HepG2 (cell line): ENCODE data around the gene TOM1L1. TPM values are rescaled to one million over a fixed set of nuclear protein-coding genes. Genes with fewer than 3 reads are reported as not detected.

Experiments used
- CREM ChIP-seq, 2 experiments: sonication (generic) in 1 of 2; formaldehyde crosslinking in 1 of 2; IDR thresholded peaks; 2 replicates each; pipeline versions ENCODE4 v1.4.0 to v1.6.1; 2016 to 2020; ENCODE audit warnings: antibody characterized with exemption in 1 of 2, mild to moderate bottlenecking in 1 of 2, missing genetic modification reagents in 1 of 2
- ESRRA ChIP-seq: sonication (generic); formaldehyde crosslinking; IDR thresholded peaks from 2 replicates; pipeline ENCODE4 v1.5.1; 2020; ENCODE audit warnings: mild to moderate bottlenecking, low read depth, missing genetic modification reagents
- ETV5 ChIP-seq: IDR thresholded peaks from 2 replicates; pipeline ENCODE4 v1.6.1; 2018; ENCODE audit warnings: missing biosample characterization, missing genetic modification reagents, inconsistent platforms, borderline replicate concordance
- FOXA1 ChIP-seq, 2 experiments: fragments of 450-650 bp in 1 of 2; sonication (generic) in 1 of 2; formaldehyde crosslinking in 1 of 2; IDR thresholded peaks; 2 replicates each; pipeline versions ENCODE4 v1.4.0 to v1.6.1; 2016 to 2020; ENCODE audit warnings: missing genetic modification reagents in 1 of 2
- FOXA3 ChIP-seq: IDR thresholded peaks from 2 replicates; pipeline ENCODE4 v1.6.1; 2016; ENCODE audit warnings: missing genetic modification reagents, missing compliant biosample characterization
- GZF1 ChIP-seq: sonication (generic); formaldehyde crosslinking; IDR thresholded peaks from 2 replicates; pipeline ENCODE4 v1.5.1; 2020; ENCODE audit warnings: mild to moderate bottlenecking, missing genetic modification reagents
- HMG20A ChIP-seq: IDR thresholded peaks from 2 replicates; pipeline ENCODE4 v1.6.1; 2016; ENCODE audit warnings: borderline replicate concordance
- HNRNPK ChIP-seq: fragments of 200-400 bp; formaldehyde crosslinking; IDR thresholded peaks from 2 replicates; pipeline ENCODE4 v1.6.1; 2018; ENCODE audit warnings: low read length, low read depth, moderate library complexity, mild to moderate bottlenecking; ENCODE audit not compliant: poor library complexity, severe bottlenecking
- MTF2 ChIP-seq: sonication (generic); formaldehyde crosslinking; IDR thresholded peaks from 2 replicates; pipeline ENCODE4 v1.5.0; 2020; ENCODE audit warnings: missing genetic modification reagents, borderline replicate concordance
- NFE2 ChIP-seq: sonication (generic); formaldehyde crosslinking; IDR thresholded peaks from 2 replicates; pipeline ENCODE4 v1.4.0; 2020; ENCODE audit warnings: missing genetic modification reagents
- PAWR ChIP-seq: sonication (generic); formaldehyde crosslinking; IDR thresholded peaks from 2 replicates; pipeline ENCODE4 v1.4.0; 2020; ENCODE audit warnings: missing genetic modification reagents, mild to moderate bottlenecking, borderline replicate concordance
- RARA ChIP-seq: IDR thresholded peaks from 2 replicates; pipeline ENCODE4 v1.6.1; 2016; ENCODE audit warnings: missing genetic modification reagents, missing compliant biosample characterization
- RCOR2 ChIP-seq: IDR thresholded peaks from 2 replicates; pipeline ENCODE4 v1.6.1; 2016; ENCODE audit warnings: missing biosample characterization, missing genetic modification reagents
- SALL1 ChIP-seq: sonication (generic); formaldehyde crosslinking; IDR thresholded peaks from 2 replicates; pipeline ENCODE4 v1.8.0; 2022; ENCODE audit warnings: mild to moderate bottlenecking, missing genetic modification reagents
- SOX13 ChIP-seq, 3 experiments: fragments of 450-650 bp in 1 of 3; sonication (generic) in 1 of 3; formaldehyde crosslinking in 1 of 3; IDR thresholded peaks in 2 of 3; conservative IDR thresholded peaks in 1 of 3; 2 replicates each; pipeline versions ENCODE4 v1.5.0 to v1.6.1; 2016 to 2020; ENCODE audit warnings: antibody characterized with exemption in 1 of 3, mild to moderate bottlenecking in 1 of 3, missing compliant biosample characterization in 1 of 3, missing genetic modification reagents in 1 of 3, moderate library complexity in 1 of 3
- YEATS4 ChIP-seq: sonication (generic); formaldehyde crosslinking; IDR thresholded peaks from 2 replicates; pipeline ENCODE4 v1.4.0; 2020; ENCODE audit warnings: missing genetic modification reagents, borderline replicate concordance
- ZBTB20 ChIP-seq: sonication (generic); formaldehyde crosslinking; IDR thresholded peaks from 2 replicates; pipeline ENCODE4 v1.8.1; 2023; ENCODE audit warnings: missing genetic modification reagents, low read depth, mild to moderate bottlenecking, borderline replicate concordance
- ZNF264 ChIP-seq: sonication (generic); formaldehyde crosslinking; IDR thresholded peaks from 2 replicates; pipeline ENCODE4 v1.4.0; 2020; ENCODE audit warnings: missing genetic modification reagents
- ZNF512B ChIP-seq: sonication (generic); formaldehyde crosslinking; IDR thresholded peaks from 2 replicates; pipeline ENCODE4 v1.5.1; 2020; ENCODE audit warnings: missing genetic modification reagents, mild to moderate bottlenecking, borderline replicate concordance
- ZNF570 ChIP-seq: sonication (generic); formaldehyde crosslinking; IDR thresholded peaks from 2 replicates; pipeline ENCODE4 v1.4.0; 2020; ENCODE audit warnings: mild to moderate bottlenecking, missing genetic modification reagents, borderline replicate concordance
- ZNF644 ChIP-seq: IDR thresholded peaks from 2 replicates; pipeline ENCODE4 v1.6.1; 2016; ENCODE audit warnings: low read depth
- ZNF672 ChIP-seq: sonication (generic); formaldehyde crosslinking; IDR thresholded peaks from 2 replicates; pipeline ENCODE4 v1.8.1; 2022; ENCODE audit warnings: missing genetic modification reagents
- ZSCAN31 ChIP-seq: sonication (generic); formaldehyde crosslinking; IDR thresholded peaks from 2 replicates; pipeline ENCODE4 v1.5.0; 2020; ENCODE audit warnings: low read depth, mild to moderate bottlenecking, missing genetic modification reagents
- polyA plus RNA-seq, 8 experiments: library from polyadenylated mRNA; depleted of rRNA in 3 of 8; stranded (reverse) in 7 of 8; unstranded in 1 of 8; fragments of >200 nt; fragmentation: Illumina TruSeq in 4 of 8; extraction: Trizol in 4 of 8; gene quantifications; 2 replicates each; pipeline versions ENCODE4 v1.2.1 to v1.2.3, GENCODE V29; 2011 to 2016; ENCODE audit warnings: low read depth in 4 of 8, missing spikeins in 1 of 8, mixed read lengths in 1 of 8; ENCODE audit not compliant: insufficient read depth in 1 of 8
- total RNA-seq, 5 experiments: library from RNA; depleted of rRNA; stranded (reverse); fragments of >200 nt; fragmentation: Illumina TruSeq; extraction: Trizol; gene quantifications; 2 replicates each; pipeline ENCODE4 v1.2.3, GENCODE V29; 2016; ENCODE audit warnings: low read depth in 1 of 5
- TF ChIP-seq, protein P1 (sequence below): sonication (generic); formaldehyde crosslinking; IDR thresholded peaks from 2 replicates; pipeline ENCODE4 v1.8.1; 2022; ENCODE audit warnings: low read depth, mild to moderate bottlenecking, missing genetic modification reagents

The TOM1L1 gene
- total and polyA plus RNA-seq, 2 of the 13 experiments (the other 11 are each of a cell fraction or from before 2014, with no cell fraction given), result 45.3 to 51.3 TPM

- TF ChIP-seq, protein P1, sequence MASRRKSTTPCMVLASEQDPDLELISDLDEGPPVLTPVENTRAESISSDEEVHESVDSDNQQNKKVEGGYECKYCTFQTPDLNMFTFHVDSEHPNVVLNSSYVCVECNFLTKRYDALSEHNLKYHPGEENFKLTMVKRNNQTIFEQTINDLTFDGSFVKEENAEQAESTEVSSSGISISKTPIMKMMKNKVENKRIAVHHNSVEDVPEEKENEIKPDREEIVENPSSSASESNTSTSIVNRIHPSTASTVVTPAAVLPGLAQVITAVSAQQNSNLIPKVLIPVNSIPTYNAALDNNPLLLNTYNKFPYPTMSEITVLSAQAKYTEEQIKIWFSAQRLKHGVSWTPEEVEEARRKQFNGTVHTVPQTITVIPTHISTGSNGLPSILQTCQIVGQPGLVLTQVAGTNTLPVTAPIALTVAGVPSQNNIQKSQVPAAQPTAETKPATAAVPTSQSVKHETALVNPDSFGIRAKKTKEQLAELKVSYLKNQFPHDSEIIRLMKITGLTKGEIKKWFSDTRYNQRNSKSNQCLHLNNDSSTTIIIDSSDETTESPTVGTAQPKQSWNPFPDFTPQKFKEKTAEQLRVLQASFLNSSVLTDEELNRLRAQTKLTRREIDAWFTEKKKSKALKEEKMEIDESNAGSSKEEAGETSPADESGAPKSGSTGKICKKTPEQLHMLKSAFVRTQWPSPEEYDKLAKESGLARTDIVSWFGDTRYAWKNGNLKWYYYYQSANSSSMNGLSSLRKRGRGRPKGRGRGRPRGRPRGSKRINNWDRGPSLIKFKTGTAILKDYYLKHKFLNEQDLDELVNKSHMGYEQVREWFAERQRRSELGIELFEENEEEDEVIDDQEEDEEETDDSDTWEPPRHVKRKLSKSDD (CRISPR knock-in tag), result no peak
- TF ChIP-seq ZNF644 (CRISPR knock-in tag) (peak; percentile 84), YEATS4 (CRISPR knock-in tag) (no peak), PAWR (CRISPR knock-in tag) (no peak), MTF2 (CRISPR knock-in tag) (no peak), ZNF512B (CRISPR knock-in tag) (no peak), RARA (CRISPR knock-in tag) (0 out of 2 replicates have a peak, but pooled peaks have one; percentile 52), HMG20A (CRISPR knock-in tag) (0 out of 2 replicates have a peak, but pooled peaks have one; percentile 23), ZNF672 (CRISPR knock-in tag) (no peak), NFE2 (no peak), ZBTB20 (no peak), RCOR2 (CRISPR knock-in tag) (0 out of 2 replicates have a peak, but pooled peaks have one; percentile 28), ZNF264 (CRISPR knock-in tag) (0 out of 2 replicates have a peak, but pooled peaks have one; percentile 50), SOX13 (IDR thresholded peaks at IDR 0.05) (no peak), SOX13 (CRISPR knock-in tag; conservative IDR thresholded peaks at IDR 0.05 in 1 of 2, IDR thresholded peaks at IDR 0.05 in 1 of 2) (peak in 1 of 2 experiments; percentile 39; a peak in 1 of 4 replicates), ESRRA (CRISPR knock-in tag) (peak; percentile 80; the same call in 1 of the 2 replicates), ZSCAN31 (no peak), FOXA1 (IDR thresholded peaks at IDR 0.05) (no peak), FOXA1 (CRISPR knock-in tag; IDR thresholded peaks at IDR 0.05) (0 out of 2 replicates have a peak, but pooled peaks have one; percentile 14), HNRNPK (no peak), FOXA3 (peak; percentile 43; the same call in 1 of the 2 replicates), GZF1 (CRISPR knock-in tag) (no peak), ETV5 (CRISPR knock-in tag) (peak; percentile 40; the same call in 1 of the 2 replicates), ZNF570 (CRISPR knock-in tag) (no peak), CREM (IDR thresholded peaks at IDR 0.05) (peak; percentile 23; the same call in 1 of the 2 replicates), CREM (CRISPR knock-in tag; IDR thresholded peaks at IDR 0.05) (no peak), SALL1 (peak; percentile 27; the same call in 1 of the 2 replicates)
Measured at GRCh38 chr17:54947396-54947795, 46.7 kb downstream of the TOM1L1 start (continued).
